GM19035 (cell line): Measurements from ENCODE around the gene DCUN1D1.
"Not testable (repeated sequence)": the region's sequence is repeated elsewhere in the genome, so short reads cannot be mapped to it uniquely, and the experiment has no call there.

Experiments used
- ATAC-seq: cut with Tn5 transposase; IDR thresholded peaks from one replicate; pipeline ENCODE4 v1.9.1; 2021; ENCODE audit not compliant: unreplicated experiment

DCUN1D1 gene

DNA sequence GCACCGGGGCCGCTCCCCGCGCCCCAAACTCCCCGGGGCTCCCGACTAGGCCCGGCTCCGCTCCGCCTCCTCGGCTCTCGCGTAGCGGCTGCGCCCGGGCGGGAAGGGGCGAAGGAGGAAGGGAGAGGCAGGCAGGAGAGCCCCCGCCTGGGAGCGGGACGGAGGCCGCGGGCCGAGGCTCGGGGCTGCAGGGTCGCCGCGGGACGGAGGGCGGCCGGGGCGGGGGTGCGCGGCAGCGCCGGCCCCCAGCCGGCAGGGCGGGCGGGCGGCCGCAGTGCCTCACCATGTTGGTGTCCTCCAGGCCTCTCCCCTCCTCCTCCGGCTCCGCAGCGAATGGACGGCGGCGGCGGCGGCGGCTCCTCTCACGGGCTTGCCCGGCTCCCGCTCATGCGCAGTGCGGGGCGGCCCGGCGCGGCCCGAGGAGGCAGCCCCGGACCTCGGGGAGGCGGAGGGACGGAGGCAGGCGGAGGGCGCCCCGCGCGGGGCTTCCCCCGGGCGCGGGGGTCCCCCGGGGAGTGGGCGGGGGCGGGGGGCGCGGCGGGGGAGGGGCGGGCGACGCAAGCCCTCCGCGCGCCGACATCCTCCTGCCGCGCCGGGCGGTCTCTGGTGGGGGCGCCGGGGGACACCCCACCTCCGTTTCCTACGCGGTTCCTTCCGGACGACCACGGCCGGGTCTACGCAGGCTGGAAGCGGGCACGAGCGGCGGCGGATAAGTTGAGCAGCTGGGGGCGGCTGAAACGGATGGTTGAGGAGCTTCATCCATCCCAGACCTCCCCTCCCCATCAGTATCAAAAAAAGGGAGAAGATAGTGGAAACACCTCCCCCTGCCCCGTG is at the start of gene DCUN1D1:
Gene DCUN1D1 (minus strand): TSS at position 335 of the 834 bp plus-strand sequence. CDS start 49 bp downstream, at position 286.
- peak; percentile 90 for ATAC-seq

DNA sequence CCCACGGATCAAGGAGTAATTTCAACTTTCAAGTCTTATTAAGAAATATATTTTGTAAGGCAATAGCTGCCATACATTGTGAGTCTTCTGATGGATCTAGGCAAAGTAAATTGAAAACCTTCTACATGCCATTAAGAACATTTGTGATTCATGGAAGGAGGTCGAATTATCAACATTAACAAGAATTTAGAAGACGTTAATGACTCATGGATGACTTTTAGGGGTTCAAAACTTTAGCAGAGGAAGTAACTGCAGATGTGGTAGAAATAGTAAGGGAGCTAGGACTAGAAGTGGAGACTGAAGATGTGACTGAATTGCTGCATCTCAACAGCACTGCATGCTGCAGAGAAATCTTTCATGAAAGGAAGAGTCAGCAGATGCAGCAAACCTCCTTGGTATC is 48.1 kb upstream of the DCUN1D1 start:
- ATAC-seq, result no peak

DNA sequence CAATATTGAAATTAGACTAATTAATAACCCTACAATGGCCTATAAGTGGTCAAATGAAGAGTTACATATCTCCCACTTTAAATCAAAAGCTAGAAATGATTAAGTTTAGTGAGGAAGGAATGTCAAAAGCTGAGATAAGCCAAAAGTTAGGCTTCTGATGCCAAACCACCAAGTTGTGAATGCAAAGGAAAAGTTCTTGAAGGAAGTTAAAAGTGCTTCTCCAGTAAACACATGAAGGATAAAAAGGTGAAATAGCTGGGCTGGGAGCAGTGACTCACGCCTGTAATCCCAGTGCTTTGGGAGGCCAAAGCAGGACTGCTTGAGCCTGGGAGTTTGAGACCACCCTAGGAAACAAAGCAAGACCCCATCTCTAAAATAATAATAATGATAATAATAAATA is 46.9 kb upstream of the DCUN1D1 start:
- no peak for ATAC-seq

DNA sequence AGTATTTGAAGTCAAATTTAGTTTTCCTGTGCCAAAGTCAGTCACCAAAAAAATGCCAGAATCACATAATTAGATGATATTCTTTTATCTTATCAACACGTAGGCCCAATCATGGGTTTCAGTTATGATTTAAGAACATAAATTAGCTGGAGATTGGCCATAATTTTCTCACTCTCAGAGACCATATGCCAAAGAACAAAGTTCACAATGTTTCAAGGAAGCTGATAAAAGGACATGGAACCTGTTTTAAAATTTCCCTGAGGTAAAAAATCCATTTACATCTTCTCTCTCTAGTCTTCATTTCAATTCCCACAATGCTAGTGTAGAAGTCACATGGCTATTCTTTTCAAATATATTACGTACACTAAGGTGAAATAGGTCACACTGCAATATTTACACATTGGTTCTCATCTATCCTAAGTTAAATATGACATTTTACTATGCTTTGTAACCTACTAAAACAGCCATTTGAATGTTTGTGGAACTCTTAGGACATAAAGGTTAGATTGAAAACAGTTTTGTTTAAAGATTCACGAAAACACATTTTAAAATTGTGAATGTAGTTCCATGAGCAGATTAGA is 42.7 kb upstream of the DCUN1D1 start:
- ATAC-seq, result no peak

DNA sequence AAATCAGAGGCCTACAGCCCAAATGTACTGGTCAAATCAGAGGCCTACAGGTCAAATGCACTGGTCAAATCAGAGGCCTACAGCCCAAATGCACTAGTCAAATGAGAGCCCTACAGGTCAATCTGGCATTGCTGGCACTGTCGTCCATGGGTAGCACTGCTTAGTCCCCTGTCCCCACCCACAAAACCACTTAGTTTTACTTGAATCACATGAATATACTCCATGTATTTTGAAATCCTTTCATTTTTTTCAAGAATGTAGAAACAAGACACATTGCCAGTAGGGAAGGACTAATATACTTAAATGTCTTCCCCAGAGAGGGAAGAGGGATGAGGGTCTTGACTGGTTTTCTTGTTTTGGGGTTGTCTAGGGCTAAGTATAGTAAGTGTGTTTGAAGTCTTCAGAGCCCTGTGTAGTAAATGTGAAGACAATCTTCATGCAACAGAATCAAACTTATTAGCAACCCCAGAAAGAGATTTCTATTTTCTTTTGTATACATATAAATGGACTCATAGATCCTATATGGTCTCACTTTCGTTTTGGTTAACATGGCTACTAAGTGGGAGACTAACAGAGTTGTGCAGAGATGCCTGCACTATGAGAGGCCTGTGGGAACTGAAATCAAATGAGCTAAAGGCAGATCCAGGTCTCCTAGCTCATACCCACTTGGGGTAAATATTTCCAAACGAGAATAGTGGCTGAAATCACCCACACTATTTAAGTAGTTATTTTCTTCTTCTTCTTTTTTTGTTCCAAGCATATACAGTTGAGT is 38.3 kb upstream of the DCUN1D1 start:
- no peak for ATAC-seq

DNA sequence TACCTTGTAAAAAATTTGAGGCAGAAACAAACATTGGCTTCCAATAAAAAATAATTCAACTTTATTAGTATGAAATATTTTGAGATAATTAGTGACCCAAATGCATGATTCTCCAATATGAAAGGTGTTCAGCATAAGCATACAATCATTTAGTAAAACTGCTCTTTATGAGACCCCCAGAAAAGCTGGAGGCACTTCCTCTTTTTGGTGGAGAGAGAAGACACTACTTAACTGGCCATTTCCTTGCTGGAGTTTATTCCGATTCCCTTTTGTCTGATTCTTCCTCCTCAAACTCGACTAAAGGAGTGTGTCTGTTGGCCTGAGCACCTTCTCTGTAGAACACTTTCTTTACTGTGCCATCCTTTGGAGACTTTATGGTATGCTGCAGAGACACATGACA is 34.8 kb upstream of the DCUN1D1 start:
- ATAC-seq, result no peak

DNA sequence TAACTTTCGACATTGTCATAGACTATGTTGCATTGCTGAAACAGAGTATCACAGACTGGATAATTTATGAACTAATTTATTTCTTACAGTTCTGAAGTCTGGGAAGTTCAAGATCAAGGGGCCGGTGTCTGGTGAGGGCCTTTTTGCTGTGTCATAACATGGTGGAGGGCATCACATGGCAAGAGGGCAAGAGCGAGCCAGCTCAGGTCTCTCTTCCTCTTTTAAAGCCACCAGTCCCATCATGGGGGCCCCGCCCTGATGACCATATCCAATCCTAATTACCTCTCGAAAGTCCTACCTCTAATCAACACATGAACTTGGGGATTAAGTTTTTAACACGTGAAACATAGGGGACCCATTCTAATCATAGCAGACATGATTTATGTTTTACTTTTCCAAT is 33.5 kb upstream of the DCUN1D1 start:
- ATAC-seq, result no peak

DNA sequence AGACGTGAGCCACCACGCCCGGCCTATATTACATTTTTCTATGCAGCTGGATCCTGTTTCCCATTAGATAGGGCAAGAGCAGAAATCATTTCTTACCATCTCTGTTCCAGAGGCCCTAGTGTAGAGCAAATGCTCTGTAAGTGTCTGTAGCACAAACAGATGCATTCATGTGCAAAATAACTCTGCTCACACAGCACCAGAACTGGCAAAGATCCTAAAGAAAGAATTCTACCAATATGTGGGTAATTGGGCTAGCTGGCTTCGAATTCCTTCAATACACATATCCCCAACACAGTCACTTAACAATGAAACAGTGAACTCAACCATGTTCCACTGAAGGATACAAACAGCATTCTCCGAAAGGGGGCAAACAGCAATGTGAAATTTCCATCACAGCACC is 32.7 kb upstream of the DCUN1D1 start:
- ATAC-seq, result no peak

DNA sequence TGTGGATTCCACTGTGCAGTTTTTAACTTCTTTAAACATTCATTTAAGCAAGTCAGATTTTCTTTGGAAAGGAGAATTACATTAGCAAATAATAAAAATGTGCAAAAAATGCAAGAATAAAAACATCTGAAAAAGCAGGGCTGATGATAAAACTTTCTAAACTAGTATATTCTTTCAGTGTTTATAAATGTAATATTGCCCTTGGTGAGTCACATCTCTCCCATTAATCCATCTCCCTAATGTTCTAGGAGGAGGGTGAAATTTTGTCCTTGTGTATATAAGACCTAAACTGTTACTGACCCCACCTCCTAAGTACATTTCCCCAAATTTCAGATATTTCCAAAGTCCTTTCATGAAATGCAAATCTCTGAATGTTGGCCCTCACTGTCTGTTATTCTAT is 28.5 kb upstream of the DCUN1D1 start:
- no peak for ATAC-seq

DNA sequence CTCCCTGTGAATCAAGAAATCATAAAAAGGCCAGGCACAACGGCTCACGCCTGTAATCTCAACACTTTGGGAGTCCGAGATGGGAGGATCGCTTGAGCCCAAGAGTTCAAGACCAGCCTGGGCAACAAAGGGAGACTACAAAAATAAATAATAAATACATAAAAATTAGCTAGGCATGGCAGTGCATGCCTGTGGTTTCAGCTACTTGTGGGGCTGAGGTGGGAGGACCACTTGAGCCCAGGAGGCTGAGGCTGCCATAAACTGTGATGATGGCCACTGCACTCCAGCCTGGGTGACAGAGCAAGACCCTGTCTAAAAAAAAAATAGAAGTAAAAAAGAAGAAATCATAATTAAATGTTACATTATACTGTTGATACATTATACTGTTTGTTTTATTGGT is 28.0 kb upstream of the DCUN1D1 start:
- ATAC-seq, result no peak

DNA sequence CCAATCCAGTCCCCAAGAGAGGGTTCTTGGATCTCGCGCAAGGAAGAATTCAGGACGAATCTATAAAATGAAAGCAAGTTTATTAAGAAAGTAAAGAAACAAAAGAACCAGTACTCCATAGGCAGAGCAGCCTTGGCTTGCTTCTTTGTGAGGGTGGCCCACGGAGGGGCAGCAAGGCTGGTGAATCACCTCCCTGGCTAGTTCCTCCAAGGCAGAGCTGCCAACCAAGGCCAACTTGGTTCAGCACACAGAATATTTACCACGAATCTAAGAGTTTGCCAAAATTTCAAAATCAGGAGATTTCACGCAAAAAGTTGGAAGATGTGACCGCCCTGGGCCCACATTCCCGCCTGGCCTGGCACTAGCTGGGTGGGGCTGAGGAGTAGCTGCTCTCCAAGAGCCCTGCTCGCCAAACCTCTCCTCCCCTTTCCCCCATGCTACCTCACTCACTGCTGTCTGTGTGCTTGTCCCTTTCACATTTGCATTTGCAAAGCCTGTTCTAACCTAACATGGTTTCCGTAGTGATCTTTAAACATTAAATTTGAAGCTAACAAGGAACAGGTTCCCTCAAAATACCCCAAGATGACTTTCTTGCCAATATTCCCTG is 26.2 kb upstream of the DCUN1D1 start:
- ATAC-seq, result no peak

DNA sequence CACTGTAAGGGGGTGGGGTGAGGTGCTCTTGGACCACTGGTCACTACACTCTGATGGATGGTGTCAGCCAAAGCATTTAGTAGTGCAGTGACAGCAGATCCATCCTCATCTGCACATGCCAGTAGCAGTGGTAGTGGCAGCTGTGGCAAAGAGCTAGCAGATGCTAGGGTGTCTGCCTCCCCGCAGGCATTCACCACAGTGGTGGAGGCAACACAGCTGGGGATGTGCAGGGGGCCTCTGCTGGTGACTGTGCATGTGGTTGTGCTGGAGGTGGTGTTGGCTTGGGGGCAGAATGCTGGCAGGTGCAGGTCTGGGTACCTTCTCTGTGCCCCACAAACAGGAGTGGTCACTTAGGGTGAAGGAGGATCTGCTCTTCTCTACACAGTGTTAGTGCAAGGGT is 19.4 kb upstream of the DCUN1D1 start:
- ATAC-seq, result no peak

DNA sequence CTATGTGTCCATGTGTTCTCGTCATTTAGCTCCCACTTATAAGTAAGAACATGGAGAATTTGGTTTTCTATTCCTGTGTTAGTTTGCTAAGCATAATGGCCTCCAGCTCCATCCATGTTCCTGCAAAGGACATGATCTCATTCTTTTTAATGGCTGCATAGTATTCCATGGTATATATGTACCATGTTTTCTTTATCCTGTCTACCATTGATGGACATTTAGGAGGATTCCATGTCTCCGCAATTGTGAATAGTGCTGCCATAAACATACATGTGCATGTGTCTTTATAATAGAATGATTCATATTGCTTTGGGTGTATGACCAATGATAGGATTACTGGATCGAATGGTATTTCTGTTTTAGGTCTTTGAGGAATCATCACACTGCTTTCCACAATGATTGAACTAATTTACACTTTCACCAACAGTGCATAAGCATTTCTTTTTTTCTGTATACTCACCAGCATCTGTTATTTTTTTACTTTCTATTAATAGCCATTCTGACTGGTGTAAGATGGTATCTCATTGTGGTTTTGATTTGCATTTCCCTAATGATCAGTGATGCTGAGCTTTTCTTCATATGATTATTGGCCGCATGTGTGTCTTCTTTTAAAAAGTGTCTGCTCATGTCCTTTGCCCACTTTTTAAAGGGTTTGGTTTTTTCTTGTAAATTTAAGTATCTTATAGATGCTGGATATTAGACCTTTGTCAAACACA is 13.3 kb upstream of the DCUN1D1 start:
- not testable (repeated sequence) for ATAC-seq

DNA sequence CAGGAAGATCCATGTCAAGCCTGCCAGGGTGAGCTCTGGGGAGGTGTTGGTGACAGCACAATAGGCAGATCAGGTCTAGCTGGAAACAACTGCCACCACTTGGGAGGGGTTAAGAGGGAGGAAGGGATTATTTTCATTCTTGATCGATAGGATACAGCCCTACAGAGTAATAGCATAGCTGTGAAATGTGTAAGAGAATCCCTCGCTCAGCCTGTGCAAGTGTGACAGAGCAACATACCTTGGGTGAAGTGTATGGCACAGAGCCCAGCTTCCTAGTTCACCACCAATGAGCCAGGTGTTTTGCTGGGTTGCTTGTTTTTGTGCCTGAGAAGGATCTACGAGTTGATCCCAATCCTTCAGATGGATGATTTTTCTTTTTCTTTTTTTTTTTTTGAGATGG is 9.2 kb upstream of the DCUN1D1 start:
- no peak for ATAC-seq

DNA sequence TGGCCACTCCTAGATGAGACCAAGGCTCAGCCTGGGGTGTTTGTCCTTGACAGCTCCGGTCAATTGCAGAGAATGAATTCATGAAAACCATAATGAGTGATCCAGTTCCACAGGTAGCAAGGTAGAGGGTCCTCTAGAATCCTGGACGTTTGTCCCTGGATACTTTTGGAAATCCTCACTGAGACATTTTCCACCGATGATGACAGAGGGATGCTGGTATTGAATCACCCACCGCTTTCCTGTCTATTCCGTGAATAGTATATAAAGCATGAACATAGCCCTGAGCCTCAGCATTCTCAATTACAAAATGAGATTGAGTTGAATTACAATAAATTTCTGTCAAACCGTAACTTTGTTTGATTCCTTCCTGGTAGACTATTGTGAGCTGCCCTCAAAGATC is 5.7 kb upstream of the DCUN1D1 start:
- ATAC-seq, result no peak

DNA sequence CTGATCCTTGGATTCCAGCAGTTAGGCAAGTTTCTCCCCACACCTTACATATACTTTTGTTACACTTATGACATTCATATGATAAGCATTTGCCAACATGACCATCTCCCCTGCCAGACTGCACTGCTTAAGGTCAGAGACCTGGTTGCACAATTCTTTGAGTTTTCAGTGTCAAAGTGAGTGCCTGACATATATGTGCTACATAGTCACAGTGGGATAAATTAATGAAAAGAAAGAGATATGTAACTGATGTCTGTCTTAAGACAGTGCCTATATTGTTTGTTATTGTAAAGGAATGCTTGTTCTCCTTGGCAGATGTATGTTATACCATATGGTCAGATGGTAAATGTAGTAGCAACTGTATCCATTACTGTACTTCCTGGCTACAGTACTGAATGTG is 3.5 kb upstream of the DCUN1D1 start:
- no peak for ATAC-seq

DNA sequence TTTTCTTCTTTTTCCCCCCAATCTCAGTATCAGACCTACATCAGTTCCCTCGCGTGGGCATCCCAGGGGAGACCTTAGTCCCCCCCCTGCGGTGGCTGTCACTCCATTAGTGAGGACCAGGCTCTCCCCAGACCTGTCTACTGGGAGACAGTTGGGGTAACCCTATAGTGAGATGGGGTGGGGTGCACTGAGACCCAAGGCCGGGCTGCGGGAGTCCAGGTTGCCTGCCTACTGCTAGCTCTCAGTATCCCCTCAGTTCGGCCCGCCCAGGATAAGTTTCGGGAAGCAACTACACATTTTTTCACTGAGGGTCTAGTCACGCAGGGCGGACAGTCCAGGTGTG is 671 bp upstream of the DCUN1D1 start:
- no peak for ATAC-seq

DNA sequence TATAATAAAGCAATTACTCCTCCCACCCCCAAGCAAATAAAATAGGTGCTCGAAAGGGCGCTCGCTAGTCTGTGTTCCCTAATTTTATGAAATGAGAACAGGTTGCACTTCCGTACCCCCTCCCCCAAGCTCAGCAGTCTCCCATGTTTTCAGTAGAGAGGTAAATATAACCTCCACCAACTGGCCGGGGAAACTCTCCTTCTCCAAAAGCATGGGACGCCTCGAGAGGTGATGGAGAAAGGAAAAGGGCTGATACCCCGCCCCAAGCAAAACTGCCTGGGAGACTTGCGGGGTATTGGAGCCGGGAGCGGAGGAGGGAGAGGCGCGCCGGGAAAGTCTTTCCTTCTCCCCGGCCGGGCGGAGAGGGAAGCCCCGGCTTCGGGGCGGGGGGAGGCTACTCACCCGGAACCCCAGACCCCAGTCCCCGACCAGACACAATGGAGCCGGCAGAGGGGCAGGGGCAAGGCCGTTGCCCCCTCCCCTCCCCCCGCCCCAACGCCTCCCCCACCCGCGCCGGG is 605 bp downstream of the DCUN1D1 start:
- peak; percentile 19 for ATAC-seq

DNA sequence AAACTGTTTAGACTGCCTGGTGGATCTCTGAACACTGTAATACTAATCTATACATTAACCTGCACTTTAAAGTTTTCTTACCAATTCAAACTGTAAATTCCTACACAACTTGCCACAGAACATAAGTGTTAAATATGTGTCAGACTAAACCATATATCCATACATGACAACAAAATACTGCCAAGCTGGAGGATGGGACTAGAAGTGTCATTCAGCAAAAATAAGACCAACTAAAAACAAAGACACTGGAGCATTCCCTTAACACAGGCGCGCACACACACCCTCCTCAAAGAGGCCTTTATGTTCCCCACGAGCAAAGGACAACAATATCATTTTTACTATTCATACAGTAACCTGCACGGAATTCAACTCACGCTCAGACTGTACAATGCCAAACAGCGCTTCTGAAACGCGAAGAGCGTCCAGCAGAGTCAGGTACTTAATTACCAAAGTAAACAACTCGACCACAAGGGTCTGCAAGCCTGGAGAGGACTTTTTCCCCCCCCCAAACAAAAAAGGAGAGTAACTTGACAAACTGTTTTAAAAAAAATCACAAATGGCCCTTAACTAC is 1.1 kb downstream of the DCUN1D1 start:
- no peak for ATAC-seq

DNA sequence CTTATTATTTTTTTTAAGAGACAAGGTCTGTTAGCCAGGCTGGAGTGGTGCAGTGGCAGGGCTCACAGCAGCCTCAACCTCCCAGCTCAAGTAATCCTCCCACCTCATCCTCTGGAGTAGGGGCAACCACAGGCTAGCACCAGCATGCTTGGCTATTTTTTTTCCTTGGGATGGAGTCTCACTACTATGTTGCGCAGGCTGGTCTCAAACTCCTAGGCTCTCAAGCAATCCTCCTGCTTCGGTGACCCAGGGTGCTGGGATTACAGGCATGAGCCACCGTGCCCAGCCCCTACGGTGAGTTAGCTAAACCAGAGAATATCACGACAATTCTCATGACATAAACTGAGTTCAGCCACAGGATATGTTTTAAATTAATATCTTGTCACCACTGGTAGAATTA is 2.0 kb downstream of the DCUN1D1 start:
- no peak for ATAC-seq

DNA sequence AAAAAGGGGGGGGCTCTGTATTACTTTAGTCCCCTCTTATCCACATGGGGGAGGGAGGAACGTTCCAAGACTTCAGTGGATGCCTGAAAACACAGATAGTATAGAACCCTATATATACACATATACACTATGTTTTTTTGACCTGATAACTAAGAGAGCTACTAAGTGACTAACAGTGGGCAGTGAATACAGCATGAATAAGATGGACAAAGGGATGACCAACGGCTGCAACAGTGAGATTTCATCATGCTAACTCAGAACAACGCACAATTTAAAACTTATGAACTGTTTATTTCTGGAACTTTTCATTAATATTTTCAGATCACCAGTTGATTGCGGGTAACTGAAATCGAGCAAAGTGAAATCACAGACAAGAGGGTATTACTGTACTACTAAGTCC is 7.3 kb downstream of the DCUN1D1 start:
- no peak for ATAC-seq
